ENCODE results near the gene ITGB5.

Gene ITGB5

DNA sequence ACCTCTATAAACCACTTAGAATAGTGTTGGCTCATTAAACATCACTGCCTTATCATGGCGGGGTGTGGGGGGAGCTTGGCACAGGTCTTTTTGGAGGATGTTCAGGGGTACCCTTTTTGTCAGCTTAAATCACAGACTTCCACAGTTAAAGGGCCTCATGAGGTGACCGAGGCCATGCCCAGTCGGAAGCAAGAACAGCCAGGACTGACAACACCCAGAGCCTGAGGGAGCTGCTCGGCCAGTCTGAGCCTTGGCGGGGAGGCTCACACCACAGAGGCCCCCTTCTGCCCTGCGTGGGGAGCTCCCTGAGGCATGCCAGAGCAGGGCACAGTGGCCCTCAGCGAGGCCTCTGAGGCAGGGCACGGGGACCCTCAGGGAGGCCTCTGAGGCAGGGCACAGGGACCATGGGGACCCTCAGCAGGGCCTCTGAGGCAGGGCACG is 107.4 kb downstream of the ITGB5 start:
- DNase-seq (ENCODE audit: low read depth), result no peak
- H3K4me3 ChIP-seq (ENCODE audit: low read depth, low read length), result no peak overlapping the region
- TF ChIP-seq, protein P1, sequence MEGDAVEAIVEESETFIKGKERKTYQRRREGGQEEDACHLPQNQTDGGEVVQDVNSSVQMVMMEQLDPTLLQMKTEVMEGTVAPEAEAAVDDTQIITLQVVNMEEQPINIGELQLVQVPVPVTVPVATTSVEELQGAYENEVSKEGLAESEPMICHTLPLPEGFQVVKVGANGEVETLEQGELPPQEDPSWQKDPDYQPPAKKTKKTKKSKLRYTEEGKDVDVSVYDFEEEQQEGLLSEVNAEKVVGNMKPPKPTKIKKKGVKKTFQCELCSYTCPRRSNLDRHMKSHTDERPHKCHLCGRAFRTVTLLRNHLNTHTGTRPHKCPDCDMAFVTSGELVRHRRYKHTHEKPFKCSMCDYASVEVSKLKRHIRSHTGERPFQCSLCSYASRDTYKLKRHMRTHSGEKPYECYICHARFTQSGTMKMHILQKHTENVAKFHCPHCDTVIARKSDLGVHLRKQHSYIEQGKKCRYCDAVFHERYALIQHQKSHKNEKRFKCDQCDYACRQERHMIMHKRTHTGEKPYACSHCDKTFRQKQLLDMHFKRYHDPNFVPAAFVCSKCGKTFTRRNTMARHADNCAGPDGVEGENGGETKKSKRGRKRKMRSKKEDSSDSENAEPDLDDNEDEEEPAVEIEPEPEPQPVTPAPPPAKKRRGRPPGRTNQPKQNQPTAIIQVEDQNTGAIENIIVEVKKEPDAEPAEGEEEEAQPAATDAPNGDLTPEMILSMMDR (IDR thresholded peaks at IDR 0.05; ENCODE audit: low read depth, low read length, missing control alignments), result no peak
- in situ Hi-C loops (cut with HindIII; ENCODE audit: low sequenced_read_pairs), result no loop called here

DNA sequence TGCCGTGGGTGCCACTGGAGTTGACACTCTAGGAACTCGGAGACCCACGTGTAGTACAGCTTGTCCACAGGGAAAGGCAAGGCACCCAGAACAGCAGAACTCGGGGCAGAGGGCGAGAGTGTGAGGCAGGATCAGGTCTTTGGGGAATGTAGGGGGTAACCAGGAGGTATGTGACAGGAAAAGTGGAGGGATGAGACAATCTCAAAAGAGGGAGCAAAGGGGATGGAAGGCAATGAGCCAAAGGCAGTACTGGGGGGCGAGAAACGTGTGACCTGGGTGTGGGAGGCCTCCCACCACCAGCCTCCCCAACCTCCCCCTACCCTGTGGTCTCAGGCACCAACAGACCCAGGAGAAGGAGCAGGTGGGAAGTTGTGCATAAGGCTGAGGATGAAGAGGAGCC is 108.0 kb downstream of the ITGB5 start:
- TF ChIP-seq, protein P1 (IDR thresholded peaks at IDR 0.05; ENCODE audit: low read depth, low read length, missing control alignments), result no peak
- in situ Hi-C loops (cut with HindIII; ENCODE audit: low sequenced_read_pairs), result no loop called here
- no peak for DNase-seq (ENCODE audit: low read depth)
- H3K4me3 ChIP-seq (ENCODE audit: low read depth, low read length), result no peak overlapping the region

DNA sequence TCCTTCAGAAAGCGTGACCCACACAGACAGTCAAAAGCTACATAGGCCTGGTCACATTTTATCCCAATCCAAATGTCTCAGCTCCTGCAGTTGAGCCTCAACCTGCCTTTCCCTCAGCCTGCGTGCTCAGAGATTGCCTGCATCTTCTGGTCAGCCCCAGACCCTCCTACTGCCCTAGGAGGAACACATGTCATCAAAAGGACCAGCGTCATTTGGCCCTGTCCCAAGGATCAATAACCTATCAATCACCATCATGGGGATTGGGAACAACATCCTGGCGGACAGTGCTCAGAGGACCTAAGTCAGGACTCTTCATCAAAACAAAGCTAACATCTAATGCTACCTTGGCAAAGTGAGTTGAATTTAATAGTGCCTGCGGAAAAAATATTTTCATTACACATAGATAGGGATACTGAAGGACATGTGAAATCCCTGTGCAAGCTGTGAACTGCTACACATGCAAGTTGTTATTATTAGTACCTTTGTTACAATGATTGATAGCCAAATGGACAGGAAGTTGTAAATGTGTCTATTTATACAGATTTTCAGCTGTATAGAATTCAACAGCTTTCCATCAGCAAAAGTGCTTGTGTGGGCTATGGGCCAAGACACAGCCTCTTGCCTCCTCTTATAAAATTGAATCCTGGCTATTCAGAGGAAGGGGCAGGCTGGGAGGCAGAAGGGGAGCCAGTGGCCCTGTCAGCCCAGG is 109.2 kb downstream of the ITGB5 start:
- TF ChIP-seq, protein P1 (IDR thresholded peaks at IDR 0.05; ENCODE audit: low read depth, low read length, missing control alignments), result no peak
- in situ Hi-C loops (cut with HindIII; ENCODE audit: low sequenced_read_pairs), result no loop called here
- H3K4me3 ChIP-seq (ENCODE audit: low read depth, low read length), result no peak overlapping the region
- no peak for DNase-seq (ENCODE audit: low read depth)

DNA sequence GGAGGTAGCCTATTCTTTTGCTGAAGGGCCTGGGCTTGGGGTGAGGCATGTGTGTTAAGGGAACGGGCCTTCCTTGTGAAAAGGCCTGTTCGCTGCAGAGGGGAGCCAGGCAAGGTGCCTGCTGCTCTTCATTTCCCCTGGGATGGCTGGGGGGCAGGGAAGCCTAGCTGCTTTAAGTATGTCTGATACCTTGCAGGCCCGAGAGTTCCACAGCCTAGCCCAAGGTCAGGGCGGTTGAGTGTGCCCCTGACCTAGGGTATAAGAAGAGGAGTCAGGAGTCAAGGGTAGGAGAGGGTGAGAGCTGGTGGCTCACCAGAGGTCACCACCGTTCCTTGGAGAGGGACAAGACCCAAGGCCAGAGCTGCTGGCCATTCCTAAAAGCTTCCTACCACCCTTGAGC is 110.3 kb downstream of the ITGB5 start:
- in situ Hi-C loops (cut with HindIII; ENCODE audit: low sequenced_read_pairs), result no loop called here
- H3K4me3 ChIP-seq (ENCODE audit: low read depth, low read length), result no peak overlapping the region
- no peak for DNase-seq (ENCODE audit: low read depth)
- TF ChIP-seq, protein P1 (IDR thresholded peaks at IDR 0.05; ENCODE audit: low read depth, low read length, missing control alignments), result no peak

DNA sequence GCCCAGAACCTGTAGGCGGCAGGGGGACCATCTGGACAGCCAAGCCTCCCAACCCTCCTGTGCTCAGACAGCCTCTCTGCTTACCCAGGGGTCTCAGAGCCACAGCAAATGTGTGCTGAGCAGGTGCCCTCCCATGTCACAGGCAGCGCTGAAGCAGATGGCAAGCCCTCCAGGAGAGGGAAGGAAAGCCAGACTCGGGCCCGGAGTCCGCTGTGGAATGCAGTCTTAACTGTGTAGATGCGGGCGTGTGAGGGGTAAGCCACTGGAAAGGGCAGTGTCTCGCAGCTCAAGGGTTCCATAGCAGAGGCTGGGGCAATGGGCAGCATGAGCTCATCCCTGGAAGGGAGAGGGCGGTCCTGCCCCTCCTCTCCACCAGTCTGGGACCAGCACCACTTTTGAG is 111.3 kb downstream of the ITGB5 start:
- DNase-seq (ENCODE audit: low read depth), result no peak
- no peak overlapping the region for H3K4me3 ChIP-seq (ENCODE audit: low read depth, low read length)
- TF ChIP-seq, protein P1 (IDR thresholded peaks at IDR 0.05; ENCODE audit: low read depth, low read length, missing control alignments), result no peak
- in situ Hi-C loops (cut with HindIII; ENCODE audit: low sequenced_read_pairs), result no loop called here

GRCh38 chr3:124774841-124775402 is 112.2 kb downstream of the ITGB5 start:
- H3K4me3 ChIP-seq (ENCODE audit: low read depth, low read length), result no peak overlapping the region
- in situ Hi-C loops (cut with HindIII; ENCODE audit: low sequenced_read_pairs), result loop anchor here (25.0 kb wide), 2 partner anchors 662 to 787 kb away; no protein-coding TSS in a partner anchor
- no peak for DNase-seq (ENCODE audit: low read depth)
- TF ChIP-seq, protein P1 (IDR thresholded peaks at IDR 0.05; ENCODE audit: low read depth, low read length, missing control alignments), result no peak
